ENCODE measurements around the gene PPM1F.
A peak's percentile ranks its signal among the peaks of the same experiment; 100 is the strongest.
"Not testable (repeated sequence)": the region's sequence is repeated elsewhere in the genome, so short reads cannot be mapped to it uniquely, and the experiment has no call there.

PPM1F gene

GRCh38 chr22:21882754-21883333, 69.8 kb downstream of the PPM1F start:
- DNase-seq = not testable (repeated sequence)

DNA sequence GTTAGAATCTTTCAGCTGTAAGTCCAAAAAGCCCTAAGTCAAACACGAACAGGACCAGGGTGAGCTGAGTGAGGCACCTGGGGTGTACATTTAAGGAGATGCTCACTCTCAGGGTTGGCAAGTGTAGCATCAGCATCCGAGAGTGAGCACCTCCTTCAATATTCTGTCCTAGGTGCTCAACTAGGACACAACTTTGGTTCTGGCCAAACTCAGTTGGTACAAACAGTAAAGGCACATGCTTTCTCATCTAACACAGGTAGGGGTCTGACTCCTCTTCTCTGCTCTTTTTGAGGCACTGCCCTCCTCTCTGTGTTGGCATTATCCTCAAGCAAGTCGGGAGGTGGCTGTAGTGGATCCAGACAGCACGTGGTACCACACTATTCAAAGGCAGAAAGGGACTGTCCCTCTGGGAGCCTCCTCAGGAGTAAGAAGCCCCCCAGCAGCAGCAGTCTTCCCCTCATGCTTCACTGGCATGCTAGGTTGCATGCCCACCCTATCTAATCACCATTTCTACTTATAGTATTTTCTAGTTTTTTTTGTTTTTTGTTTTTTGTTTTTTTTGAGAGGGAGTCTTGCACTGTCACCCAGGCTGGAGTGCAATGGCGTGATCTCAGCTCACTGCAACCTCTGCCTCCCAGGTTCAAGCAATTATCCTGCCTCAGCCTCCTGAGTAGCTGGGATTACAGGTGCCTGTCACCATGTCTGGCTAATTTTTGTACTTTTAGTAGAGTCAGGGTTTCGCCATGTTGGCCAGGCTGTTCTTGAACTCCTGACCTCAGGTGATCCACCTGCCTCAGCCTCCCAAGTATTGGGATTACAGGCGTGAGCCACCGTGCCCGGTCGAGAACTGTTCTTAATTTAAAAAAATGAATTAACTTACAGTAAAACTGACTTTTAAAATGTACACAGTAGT, 70.6 kb downstream of the PPM1F start:
- DNase-seq = no peak

DNA sequence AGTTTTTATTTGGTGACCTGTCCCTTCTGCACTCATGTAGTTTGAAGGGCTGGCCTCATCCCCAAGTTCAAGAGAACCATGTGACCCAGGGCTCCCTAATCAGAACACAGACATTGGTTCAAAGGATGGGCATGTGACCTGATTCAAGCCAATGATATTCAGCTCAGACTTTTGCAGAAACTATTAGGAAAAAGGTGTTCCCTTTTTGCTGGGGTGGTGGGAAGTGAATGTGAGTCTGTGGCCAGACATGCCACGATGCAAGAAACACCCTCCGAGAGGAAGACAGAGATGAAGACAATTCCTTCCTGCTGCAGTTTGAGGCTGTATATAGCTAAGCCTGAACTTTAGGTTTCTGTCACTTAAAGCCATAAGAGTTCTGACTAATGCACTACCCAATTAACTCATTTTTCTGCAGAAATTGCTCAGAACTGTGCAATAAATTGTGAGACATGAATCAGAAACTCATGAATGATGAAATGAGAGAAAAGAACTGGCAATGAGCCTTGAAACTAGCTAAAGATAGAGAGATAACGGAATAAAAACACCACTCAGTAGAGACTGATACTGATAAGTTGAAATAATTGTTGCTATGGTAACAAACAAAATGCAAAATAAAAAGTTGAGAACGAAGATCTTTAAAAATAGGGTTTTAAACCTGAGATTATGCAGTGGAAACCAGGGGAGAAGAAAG, 76.0 kb downstream of the PPM1F start:
- DNase-seq = peak; percentile 60

DNA sequence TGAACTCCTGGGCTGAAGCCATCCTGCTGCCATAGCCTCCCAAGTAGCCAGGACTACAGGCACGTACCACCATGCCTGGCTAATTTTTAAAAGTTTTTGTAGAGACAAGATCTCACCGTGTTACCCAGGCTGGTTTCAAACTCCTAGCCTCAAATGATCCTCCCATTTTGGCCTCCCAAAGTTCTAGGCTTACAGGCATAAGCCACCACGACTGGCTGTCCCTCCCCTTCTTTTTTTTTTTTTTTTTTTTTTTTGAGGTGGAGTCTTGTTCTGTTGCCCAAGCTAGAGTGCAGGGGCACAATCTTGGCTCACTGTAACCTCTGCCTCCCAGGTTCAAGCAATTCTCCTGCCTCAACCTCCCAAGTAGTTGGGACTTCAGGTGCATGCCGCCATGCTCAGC, 77.7 kb downstream of the PPM1F start:
- DNase-seq = peak; percentile 24

GRCh38 chr22:21873619-21874018, 79.0 kb downstream of the PPM1F start:
- DNase-seq = peak; percentile 26

- peak; percentile 32 for DNase-seq
Measured at GRCh38 chr22:21872741-21873140, 79.9 kb downstream of the PPM1F start.
